Coronary artery (tissue), 2 donors: ENCODE results near the gene IL6R.

ENCODE experiments used
- DNase-seq: peaks from one replicate; pipeline ENCODE4 v3.0.0-alpha.2; 2017; ENCODE audit warnings: low spot score
- H3K27ac ChIP-seq, 2 donors: fragments of 200-600 bp; sonication (generic); one replicate each; pipeline ENCODE4 v1.5.1; 2016 to 2019
- H3K4me3 ChIP-seq: fragments of 200-600 bp; sonication (generic); 2 replicates; pipeline ENCODE4 v1.5.1; 2016; ENCODE audit warnings: mild to moderate bottlenecking, moderate library complexity
- TF ChIP-seq, protein P1 (sequence below): fragments of 200-600 bp; sonication (generic); IDR thresholded peaks from one replicate; pipeline ENCODE4 v1.5.1; 2019; ENCODE audit warnings: antibody characterized with exemption

IL6R gene

DNA sequence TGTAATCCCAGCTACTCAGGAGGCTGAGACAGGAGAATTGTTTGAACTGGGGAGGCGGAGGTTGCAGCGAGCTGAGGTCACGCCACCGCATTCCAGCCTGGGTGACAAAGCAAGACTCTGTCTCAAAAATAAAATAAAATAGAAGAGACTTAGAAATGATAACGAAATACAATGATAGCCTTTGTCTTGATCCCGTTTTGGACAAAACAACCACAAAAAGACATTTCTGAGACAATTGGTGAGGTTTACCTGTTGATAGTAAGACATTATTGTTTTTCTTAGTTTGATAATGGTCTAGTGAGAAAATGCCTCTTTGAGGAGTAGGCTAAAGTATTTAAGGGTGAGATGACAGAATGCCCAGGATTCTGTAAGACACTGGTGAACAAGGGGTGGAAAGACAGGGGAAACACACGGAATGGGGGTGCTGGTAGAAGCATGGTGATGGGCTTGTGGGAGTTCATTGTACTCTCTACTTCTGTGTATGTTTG lies 109.0 kb downstream of the IL6R start:
- DNase-seq: no peak
- Histone ChIP-seq H3K4me3 (no peak overlapping the region), H3K27ac (no peak overlapping the region)
- TF ChIP-seq, protein P1, sequence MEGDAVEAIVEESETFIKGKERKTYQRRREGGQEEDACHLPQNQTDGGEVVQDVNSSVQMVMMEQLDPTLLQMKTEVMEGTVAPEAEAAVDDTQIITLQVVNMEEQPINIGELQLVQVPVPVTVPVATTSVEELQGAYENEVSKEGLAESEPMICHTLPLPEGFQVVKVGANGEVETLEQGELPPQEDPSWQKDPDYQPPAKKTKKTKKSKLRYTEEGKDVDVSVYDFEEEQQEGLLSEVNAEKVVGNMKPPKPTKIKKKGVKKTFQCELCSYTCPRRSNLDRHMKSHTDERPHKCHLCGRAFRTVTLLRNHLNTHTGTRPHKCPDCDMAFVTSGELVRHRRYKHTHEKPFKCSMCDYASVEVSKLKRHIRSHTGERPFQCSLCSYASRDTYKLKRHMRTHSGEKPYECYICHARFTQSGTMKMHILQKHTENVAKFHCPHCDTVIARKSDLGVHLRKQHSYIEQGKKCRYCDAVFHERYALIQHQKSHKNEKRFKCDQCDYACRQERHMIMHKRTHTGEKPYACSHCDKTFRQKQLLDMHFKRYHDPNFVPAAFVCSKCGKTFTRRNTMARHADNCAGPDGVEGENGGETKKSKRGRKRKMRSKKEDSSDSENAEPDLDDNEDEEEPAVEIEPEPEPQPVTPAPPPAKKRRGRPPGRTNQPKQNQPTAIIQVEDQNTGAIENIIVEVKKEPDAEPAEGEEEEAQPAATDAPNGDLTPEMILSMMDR: no peak

DNA sequence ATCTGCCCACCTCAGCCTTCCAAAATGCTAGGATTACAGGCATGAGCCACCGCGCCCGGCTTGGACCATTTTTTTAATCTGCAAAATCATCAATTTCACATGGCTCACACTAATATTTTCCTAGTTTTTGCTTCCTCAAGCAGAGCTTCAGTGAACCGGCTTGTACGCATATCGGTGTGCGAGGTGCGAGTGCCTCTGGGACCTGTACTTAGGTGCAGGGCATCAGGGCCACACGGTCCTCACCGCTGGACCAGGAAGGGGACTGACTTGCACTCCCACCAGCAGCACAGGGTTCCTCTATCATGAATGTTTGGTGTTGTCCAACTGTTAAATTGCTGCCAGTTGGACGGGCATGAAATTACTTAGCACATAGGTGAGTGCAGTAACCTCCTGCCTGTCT lies 112.5 kb downstream of the IL6R start:
- DNase-seq: no peak
- TF ChIP-seq, protein P1: no peak
- no peak overlapping the region for H3K27ac ChIP-seq
- no peak overlapping the region for H3K4me3 ChIP-seq
